ENCODE measurements around the gene FGF4. TPM values are rescaled to one million over a fixed set of nuclear protein-coding genes. Genes with fewer than 3 reads are reported as not detected.
A peak's percentile ranks its signal among the peaks of the same experiment; 100 is the strongest.

The FGF4 gene
- total RNA-seq, 2 donors from 2014 or later, result not detected

DNA sequence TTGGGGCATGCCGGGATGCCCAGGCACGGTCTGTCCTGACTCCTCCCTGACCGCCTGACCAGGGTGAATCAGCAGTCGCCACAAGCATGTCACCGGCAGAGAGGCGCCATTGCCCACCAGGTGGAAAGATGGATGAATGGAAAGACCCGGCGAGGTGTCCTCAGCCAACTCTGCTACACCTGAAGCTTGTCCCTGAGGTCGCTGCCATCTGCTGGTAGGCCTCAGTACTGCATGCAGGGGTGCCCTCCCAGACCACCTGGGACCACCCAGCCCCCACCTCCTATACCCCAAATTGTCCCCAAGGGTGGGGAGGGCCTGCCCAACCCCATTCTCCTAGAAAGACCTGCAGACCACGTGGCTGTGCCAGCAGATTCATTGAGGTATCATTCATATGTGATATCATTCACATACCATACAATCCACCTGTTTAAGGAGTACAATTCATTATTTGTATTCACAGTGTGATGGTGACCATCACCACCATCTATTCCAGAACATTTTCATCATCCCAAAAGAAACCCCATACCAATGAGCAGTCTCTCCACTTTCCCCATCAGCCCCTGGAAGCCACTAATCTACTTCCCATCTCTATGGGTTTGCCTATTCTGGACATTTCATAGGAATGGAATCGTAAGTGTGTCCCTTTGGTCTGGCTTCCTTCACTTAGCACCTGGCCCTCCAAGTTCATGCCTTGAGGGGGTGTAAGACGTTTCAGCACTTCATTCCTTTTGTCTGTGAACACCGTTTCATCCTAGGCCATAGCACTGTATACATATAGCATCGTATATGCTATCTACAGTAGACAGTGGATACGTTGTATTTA, 26.6 kb upstream of the FGF4 start:
- Mint-ChIP-seq H3K4me1 (ENCODE audit: low read depth) (no peaks in the 10 kb centered on the region), H3K27me3 (ENCODE audit: low read depth) (no peaks in the 10 kb centered on the region), H3K9me3 (no peaks in the 10 kb centered on the region), H3K4me3 (no peak overlapping the region), H3K36me3 (ENCODE audit: insufficient read depth in 2 of 2) (no peaks in the 10 kb centered on the region), H3K27ac (no peak overlapping the region)
- DNase-seq (peak; percentile 44 to 45), ATAC-seq (replicated peaks in 1 of 2) (no peak)

DNA sequence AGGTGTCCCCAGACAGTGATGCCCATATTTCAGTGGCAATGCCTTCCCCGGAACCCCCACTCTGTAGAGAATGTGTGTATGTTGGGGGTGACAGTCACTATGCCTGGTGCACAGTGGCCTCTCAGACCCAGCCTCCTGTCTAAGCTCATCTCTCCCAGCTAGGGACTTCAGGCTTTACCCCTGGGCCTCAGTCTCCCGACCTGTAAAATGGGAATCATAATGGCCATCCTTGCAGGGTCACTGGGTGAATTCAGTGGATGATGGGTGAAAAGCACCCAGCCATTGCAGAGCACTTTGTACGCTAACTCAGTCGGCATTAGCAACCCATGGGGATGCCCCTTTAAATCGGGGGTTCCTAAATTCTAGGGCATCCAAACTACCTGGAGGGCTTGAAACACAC, 25.1 kb upstream of the FGF4 start:
- ATAC-seq (replicated peaks in 1 of 2) (no peak), DNase-seq (no peak)
- no peaks in the 10 kb centered on the region for H3K36me3 Mint-ChIP-seq (ENCODE audit: insufficient read depth in 2 of 2)
- no peak overlapping the region for H3K27ac Mint-ChIP-seq
- H3K4me3 Mint-ChIP-seq, result no peak overlapping the region
- no peaks in the 10 kb centered on the region for H3K9me3 Mint-ChIP-seq
- H3K27me3 Mint-ChIP-seq (ENCODE audit: low read depth), result no peaks in the 10 kb centered on the region
- no peaks in the 10 kb centered on the region for H3K4me1 Mint-ChIP-seq (ENCODE audit: low read depth)

DNA sequence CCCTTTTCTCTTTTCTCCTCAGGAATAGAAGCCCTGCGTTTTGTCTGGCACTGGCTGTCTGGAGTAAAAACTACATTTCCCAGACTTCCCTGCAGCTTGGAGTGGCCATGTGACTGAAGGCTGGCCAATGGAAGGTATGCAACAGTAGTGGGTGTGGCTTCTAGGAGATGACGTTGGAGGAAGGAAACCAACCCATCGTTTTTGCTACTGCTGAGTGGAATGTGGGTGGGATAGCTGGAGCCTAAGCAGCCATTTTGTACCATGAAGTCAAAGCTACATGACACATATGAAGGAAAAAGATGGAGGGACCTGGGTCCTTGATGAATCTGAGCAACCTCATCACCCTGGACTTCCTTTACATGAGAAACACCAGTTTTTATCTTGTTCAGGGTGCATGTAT, 24.4 kb upstream of the FGF4 start:
- no peak for ATAC-seq (replicated peaks in 1 of 2)
- Mint-ChIP-seq H3K27me3 (ENCODE audit: low read depth) (no peaks in the 10 kb centered on the region), H3K4me3 (no peak overlapping the region), H3K4me1 (ENCODE audit: low read depth) (no peaks in the 10 kb centered on the region), H3K36me3 (ENCODE audit: insufficient read depth in 2 of 2) (no peaks in the 10 kb centered on the region), H3K9me3 (no peaks in the 10 kb centered on the region), H3K27ac (no peak overlapping the region)
- no peak for DNase-seq

DNA sequence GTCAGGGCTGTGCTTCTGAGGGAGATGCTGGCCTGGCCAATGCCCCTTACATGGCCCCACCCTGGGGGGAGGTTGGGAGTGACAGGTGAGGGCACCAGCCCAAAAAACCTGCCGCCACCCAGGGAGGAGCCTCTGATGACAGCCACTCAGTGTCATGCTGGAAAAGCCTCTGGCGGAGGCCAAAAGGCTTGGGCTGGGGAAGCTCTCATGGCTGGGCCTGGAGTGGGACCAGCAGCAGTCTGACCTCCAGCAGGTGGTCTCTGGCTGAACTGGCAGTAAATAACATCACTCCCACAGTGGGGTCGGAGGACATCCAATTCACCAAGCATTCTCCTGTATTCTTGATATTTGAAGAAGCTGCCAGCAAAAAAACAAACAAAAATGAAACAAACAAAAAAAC, 24.0 kb upstream of the FGF4 start:
- Mint-ChIP-seq H3K4me1 (ENCODE audit: low read depth) (no peaks in the 10 kb centered on the region), H3K27ac (no peak overlapping the region), H3K9me3 (no peaks in the 10 kb centered on the region), H3K36me3 (ENCODE audit: insufficient read depth in 2 of 2) (no peaks in the 10 kb centered on the region), H3K4me3 (no peak overlapping the region), H3K27me3 (ENCODE audit: low read depth) (no peaks in the 10 kb centered on the region)
- DNase-seq, result no peak
- ATAC-seq (replicated peaks in 1 of 2), result no peak

DNA sequence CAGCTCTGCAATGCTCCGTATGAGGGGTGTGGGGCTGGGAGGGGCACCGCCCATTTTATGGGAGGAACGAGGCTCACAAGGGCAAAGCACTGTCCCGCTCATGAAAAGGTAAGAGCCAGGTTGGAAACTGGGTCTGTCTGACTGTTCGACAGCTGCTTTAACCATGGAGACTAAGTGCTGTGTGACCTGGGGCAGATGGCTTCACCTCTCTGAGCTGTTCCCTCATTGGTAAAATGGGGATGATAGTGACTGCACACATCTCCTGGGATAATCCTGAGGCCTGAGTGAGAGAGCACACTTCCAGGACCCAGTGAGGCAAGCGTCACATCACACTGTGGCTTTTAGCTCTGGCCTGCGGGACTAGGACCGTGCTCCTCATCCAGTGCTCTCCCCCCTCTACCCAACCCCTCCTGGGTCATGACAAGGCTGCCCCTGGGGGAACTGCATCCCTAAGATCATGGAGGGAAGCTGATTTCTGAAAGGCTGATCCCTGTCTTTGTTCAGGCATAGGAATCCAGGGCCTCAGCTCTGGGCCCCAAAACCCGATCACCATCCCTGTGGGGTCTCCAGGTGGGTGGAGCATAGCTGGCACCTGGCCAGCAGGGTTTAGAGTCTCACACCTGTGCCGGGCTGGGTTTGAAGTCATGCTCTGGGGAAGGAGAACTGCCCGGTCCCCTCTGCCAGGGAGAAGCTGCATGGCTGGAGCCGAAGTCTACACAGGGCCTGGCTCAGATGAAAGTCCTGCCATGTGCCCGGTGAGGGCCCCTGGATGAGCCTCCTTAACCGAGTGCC, 22.8 kb upstream of the FGF4 start:
- Mint-ChIP-seq H3K36me3 (ENCODE audit: insufficient read depth in 2 of 2) (no peaks in the 10 kb centered on the region), H3K9me3 (no peaks in the 10 kb centered on the region), H3K4me1 (ENCODE audit: low read depth) (no peaks in the 10 kb centered on the region), H3K27ac (no peak overlapping the region), H3K4me3 (no peak overlapping the region), H3K27me3 (ENCODE audit: low read depth) (no peaks in the 10 kb centered on the region)
- DNase-seq (no peak), ATAC-seq (replicated peaks in 1 of 2) (no peak)

DNA sequence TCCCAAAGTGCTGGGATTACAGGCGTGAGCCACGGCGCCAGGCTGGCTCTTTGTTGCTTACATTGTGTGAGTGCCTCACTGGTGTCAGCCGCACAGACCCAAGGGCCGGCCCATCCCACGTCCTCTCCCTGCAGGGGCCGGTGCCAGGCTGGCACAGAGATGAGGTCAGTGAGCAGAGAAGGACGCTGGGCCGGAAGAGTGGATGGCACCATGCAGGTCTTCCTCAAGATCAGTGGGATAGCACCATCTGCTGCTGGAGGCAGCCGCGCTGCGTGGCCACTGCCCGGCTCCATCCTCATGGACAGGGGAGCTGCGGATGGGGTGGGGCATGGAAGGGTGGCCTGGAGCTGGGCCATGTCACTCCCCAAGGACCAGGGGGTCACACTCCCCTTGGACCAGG, 22.0 kb upstream of the FGF4 start:
- Mint-ChIP-seq H3K4me3 (no peak overlapping the region), H3K9me3 (no peaks in the 10 kb centered on the region), H3K27ac (no peak overlapping the region), H3K36me3 (ENCODE audit: insufficient read depth in 2 of 2) (no peaks in the 10 kb centered on the region), H3K27me3 (ENCODE audit: low read depth) (no peaks in the 10 kb centered on the region), H3K4me1 (ENCODE audit: low read depth) (no peaks in the 10 kb centered on the region)
- DNase-seq (no peak), ATAC-seq (replicated peaks in 1 of 2) (no peak)

DNA sequence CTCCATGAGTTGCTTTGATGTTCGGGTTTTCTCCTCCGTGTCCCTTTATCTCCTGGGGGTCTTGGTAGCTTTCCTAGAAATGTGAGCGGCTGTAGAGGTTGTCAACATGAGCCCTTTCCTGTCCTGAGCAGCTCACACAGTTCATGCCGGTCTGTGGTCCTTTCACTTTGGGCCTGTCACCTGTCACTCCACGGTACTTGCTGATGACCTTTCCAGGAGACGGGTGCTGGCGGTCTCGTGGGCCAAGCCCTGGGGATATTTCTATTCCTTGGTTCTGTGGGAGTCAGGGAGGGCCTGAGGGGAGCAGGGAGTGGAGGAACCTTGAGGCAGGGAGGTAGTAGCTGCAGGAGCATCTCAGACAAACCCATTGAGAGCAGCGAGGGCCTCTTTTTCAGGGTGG, 20.9 kb upstream of the FGF4 start:
- Mint-ChIP-seq H3K4me1 (ENCODE audit: low read depth) (no peaks in the 10 kb centered on the region), H3K4me3 (no peak overlapping the region), H3K27ac (no peak overlapping the region), H3K36me3 (ENCODE audit: insufficient read depth in 2 of 2) (no peaks in the 10 kb centered on the region), H3K9me3 (no peaks in the 10 kb centered on the region), H3K27me3 (ENCODE audit: low read depth) (no peaks in the 10 kb centered on the region)
- DNase-seq (no peak), ATAC-seq (replicated peaks in 1 of 2) (no peak)

DNA sequence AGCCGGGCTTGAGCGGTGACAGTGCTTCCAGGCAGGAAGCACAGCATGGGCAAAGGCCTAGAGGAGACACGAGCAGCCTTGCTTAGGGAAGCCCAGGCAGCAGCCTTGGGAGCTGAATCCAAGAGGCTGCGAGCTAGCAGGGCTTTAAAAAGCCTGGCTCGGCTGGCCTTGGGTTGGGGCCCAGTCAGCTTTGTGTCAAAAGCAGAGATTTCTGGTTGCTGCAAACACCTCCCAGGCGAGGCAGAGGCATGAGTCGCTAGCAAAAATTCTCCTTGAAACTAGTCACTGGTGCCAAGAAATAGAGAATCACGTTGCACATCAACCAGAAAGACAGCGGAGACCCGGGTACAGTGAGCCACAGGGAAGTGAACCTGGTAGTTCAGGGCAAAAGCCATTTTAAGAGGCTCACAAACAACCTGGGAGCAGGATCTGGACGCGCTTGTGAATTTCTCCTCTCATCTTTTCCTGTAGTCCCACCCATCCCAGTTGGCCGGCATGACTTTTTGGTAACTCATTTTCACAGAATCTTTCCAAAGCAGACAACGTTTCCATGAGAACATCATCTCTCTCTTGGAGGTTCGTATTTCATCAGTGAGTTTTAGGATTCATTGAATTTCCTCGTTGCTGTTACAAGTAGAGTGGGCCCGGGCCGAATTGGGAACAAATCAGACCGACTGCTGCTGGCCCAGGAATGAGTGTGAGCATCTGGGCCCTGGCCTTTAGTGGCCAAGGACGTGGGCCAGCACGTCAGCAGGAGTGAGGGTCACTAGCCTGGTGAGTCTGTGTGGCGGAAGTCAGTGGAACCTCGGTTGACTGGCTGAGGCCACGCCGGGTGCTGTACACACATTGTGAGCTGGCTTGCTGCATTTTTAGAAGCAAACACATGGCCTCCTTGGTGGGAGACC, 16.4 kb upstream of the FGF4 start:
- Mint-ChIP-seq H3K27me3 (ENCODE audit: low read depth) (no peaks in the 10 kb centered on the region), H3K36me3 (ENCODE audit: insufficient read depth in 2 of 2) (no peaks in the 10 kb centered on the region), H3K9me3 (no peaks in the 10 kb centered on the region), H3K4me1 (ENCODE audit: low read depth) (no peaks in the 10 kb centered on the region), H3K4me3 (no peak overlapping the region), H3K27ac (no peak overlapping the region)
- DNase-seq (no peak), ATAC-seq (replicated peaks in 1 of 2) (no peak)

DNA sequence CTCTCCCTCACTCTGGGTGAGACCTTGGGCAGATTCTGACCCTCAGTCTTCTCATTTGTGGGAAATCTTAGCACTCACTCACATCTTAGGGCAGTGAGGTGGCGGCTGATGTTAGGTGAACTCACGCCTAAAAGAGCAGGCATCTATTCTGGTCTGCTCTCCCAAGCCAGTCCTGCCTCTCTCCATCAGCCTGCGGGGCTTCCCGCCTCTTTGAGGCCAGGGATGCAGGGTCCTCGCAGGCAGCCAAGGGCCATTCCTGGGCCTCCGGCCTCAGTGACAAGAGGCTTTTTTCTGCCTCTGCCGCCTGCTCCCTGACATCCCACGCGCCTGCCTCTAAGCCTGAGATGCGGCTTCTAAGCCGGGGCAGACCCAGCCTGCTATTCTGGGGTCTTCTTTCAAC, 13.8 kb upstream of the FGF4 start:
- H3K9me3 Mint-ChIP-seq, result no peaks in the 10 kb centered on the region

DNA sequence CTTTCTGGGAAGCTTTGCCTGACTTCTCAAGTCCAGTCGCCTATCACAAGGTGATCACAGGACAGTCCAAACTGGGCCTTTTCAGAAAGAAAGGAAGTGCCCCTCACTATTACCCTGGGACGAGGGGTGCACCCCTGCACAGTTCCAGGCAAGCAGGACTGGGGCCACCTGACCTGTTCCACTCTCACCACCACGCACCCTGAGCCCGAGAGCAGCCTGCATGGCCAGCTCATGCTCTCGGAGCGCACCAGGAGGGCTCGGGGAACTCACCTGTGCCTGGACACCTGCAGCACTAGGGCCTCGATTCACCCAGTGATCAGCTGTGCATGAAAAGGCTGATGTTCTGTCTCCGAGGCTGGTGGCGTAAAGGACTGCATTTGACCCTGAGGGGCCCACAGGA, 12.8 kb upstream of the FGF4 start:
- no peaks in the 10 kb centered on the region for H3K36me3 Mint-ChIP-seq (ENCODE audit: insufficient read depth in 2 of 2)
- no peaks in the 10 kb centered on the region for H3K4me1 Mint-ChIP-seq (ENCODE audit: low read depth)
- no peaks in the 10 kb centered on the region for H3K9me3 Mint-ChIP-seq

More for the DNA sequence above, 13.8 kb upstream of the FGF4 start:
- DNase-seq, result no peak
- Mint-ChIP-seq H3K4me3 (no peak overlapping the region), H3K36me3 (ENCODE audit: insufficient read depth in 2 of 2) (no peaks in the 10 kb centered on the region), H3K27me3 (ENCODE audit: low read depth) (no peaks in the 10 kb centered on the region), H3K27ac (no peak overlapping the region), H3K4me1 (ENCODE audit: low read depth) (no peaks in the 10 kb centered on the region)
- no peak for ATAC-seq (replicated peaks in 1 of 2)

DNA sequence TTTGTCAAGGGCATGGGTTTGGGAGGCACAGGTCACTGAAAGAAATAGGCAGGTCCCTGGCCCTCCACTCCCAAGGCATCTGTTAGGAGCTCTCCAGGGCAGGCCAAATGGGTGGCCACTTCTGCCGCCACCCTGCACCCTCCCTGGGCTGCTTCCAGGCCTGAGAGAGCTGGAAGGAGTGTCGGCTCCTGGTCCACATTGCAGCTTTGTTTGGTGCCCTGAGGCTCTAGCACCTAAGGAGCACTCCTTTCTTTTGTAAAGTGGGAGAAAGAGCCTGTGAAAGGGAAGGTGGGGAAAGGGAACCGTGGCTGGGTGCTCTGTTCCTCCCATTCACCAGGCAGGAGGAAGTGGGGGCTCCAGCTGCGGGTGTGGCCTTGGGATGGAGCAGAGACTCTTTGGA, 12.3 kb upstream of the FGF4 start:
- Mint-ChIP-seq H3K4me1 (ENCODE audit: low read depth) (no peaks in the 10 kb centered on the region), H3K27ac (no peak overlapping the region), H3K27me3 (ENCODE audit: low read depth) (no peaks in the 10 kb centered on the region), H3K9me3 (no peaks in the 10 kb centered on the region), H3K4me3 (no peak overlapping the region), H3K36me3 (ENCODE audit: insufficient read depth in 2 of 2) (no peaks in the 10 kb centered on the region)
- DNase-seq (no peak), ATAC-seq (replicated peaks in 1 of 2) (no peak)

More for the DNA sequence above, 12.8 kb upstream of the FGF4 start:
- no peaks in the 10 kb centered on the region for H3K27me3 Mint-ChIP-seq (ENCODE audit: low read depth)
- H3K27ac Mint-ChIP-seq, result no peak overlapping the region
- no peak for ATAC-seq (replicated peaks in 1 of 2)
- no peak for DNase-seq
- H3K4me3 Mint-ChIP-seq, result no peak overlapping the region

DNA sequence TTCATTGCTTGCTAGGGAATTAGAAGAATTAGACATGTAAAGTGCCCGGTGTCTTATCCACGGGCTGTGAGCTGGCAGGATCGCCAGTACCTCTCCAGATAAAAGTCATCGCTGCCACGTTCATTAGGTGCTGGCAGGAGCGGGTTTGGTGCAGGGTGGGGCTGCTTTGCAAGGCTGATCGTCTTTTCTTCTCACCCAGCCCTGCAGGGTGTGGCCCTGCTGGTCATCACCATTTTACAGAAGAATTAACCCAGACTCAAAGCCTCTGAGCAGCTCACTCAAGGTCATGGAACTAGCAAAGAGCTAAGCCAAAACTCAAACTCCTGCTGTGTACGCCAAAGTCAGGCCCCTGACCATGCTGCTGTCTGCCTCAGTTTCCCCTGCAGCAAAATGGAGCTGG, 6.1 kb upstream of the FGF4 start:
- DNase-seq, result no peak
- ATAC-seq (replicated peaks in 1 of 2), result no peak
- Mint-ChIP-seq H3K36me3 (ENCODE audit: insufficient read depth in 2 of 2) (no peaks in the 10 kb centered on the region), H3K4me1 (ENCODE audit: low read depth) (no peaks in the 10 kb centered on the region), H3K27me3 (ENCODE audit: low read depth) (peaks cover 1% of the 10 kb centered on the region), H3K27ac (no peak overlapping the region), H3K9me3 (no peaks in the 10 kb centered on the region), H3K4me3 (no peak overlapping the region)

DNA sequence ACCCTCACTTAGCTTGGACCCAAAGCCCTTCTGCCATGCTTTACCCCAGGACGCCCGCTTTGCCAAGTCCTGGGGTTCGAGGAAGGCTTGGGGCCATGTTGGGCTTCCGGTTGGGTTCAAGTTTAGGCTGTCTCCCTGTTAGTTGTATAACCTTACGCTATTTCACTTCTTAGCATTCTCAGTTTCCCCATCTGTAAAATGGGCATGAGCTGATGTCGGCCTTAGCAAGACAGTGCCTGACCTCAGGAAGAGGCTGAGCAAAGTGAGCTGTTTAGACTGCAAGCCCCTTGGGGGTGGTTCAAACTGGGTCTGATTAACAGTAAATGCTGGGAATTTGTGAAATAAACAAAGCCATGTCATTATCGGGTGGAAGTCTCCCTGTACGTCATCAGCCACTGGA, 3.2 kb upstream of the FGF4 start:
- H3K4me1 Mint-ChIP-seq (ENCODE audit: low read depth), result no peaks in the 10 kb centered on the region
- H3K27ac Mint-ChIP-seq, result no peak overlapping the region
- no peak overlapping the region for H3K4me3 Mint-ChIP-seq
- no peaks in the 10 kb centered on the region for H3K36me3 Mint-ChIP-seq (ENCODE audit: insufficient read depth in 2 of 2)
- ATAC-seq (replicated peaks in 1 of 2) (no peak), DNase-seq (no peak)
- H3K27me3 Mint-ChIP-seq (ENCODE audit: low read depth), result peaks cover 9% of the 10 kb centered on the region
- H3K9me3 Mint-ChIP-seq, result no peaks in the 10 kb centered on the region
